Osteoblast (primary cell): ENCODE results near the gene GOLGA1. TPM values are rescaled to one million over a fixed set of nuclear protein-coding genes. Genes with fewer than 3 reads are reported as not detected.
A peak's percentile ranks its signal among the peaks of the same experiment; 100 is the strongest.
"Not testable (repeated sequence)": the region's sequence is repeated elsewhere in the genome, so short reads cannot be mapped to it uniquely, and the experiment has no call there.

ENCODE experiments used
- DNase-seq: peaks from one replicate; pipeline ENCODE4 v3.0.0; 2011; ENCODE audit warnings: low spot score, mixed read lengths; ENCODE audit not compliant: insufficient read length; ENCODE audit errors: missing footprints
- H2AFZ ChIP-seq: 2 replicates; pipeline ENCODE4 v1.6.0; 2011; ENCODE audit warnings: mild to moderate bottlenecking, low read length
- H3K27ac ChIP-seq: 2 replicates; pipeline ENCODE4 v1.5.1; 2011; ENCODE audit warnings: mild to moderate bottlenecking, low read depth, low read length, moderate library complexity
- H3K27me3 ChIP-seq: 2 replicates; pipeline ENCODE4 v1.6.0; 2012; ENCODE audit warnings: mild to moderate bottlenecking, control low read depth, inconsistent platforms, low read length, moderate library complexity; ENCODE audit not compliant: insufficient read depth
- H3K36me3 ChIP-seq: 2 replicates; pipeline ENCODE4 v1.5.1; 2011; ENCODE audit warnings: mild to moderate bottlenecking, low read length, control low read depth, moderate library complexity; ENCODE audit not compliant: insufficient read depth
- H3K4me1 ChIP-seq: 2 replicates; pipeline ENCODE4 v1.5.1; 2011; ENCODE audit warnings: mild to moderate bottlenecking, low read length, control low read depth, moderate library complexity; ENCODE audit not compliant: insufficient read depth
- H3K4me2 ChIP-seq: 2 replicates; pipeline ENCODE4 v1.6.0; 2011; ENCODE audit warnings: mild to moderate bottlenecking, low read length; ENCODE audit not compliant: insufficient read depth
- H3K4me3 ChIP-seq: fragments of 200-600 bp; sonication (generic); 3 replicates; pipeline ENCODE4 v1.5.1; 2012; ENCODE audit warnings: mild to moderate bottlenecking, low read length, inconsistent platforms; ENCODE audit not compliant: insufficient read depth
- H3K79me2 ChIP-seq: 2 replicates; pipeline ENCODE4 v1.6.0; 2012; ENCODE audit warnings: mild to moderate bottlenecking, low read length, control low read depth, inconsistent platforms; ENCODE audit not compliant: insufficient read depth
- H3K9me3 ChIP-seq: 2 replicates; pipeline ENCODE4 v1.5.1; 2011; ENCODE audit warnings: low read depth, low read length, control low read depth
- H4K20me1 ChIP-seq: 2 replicates; pipeline ENCODE4 v1.6.0; 2012; ENCODE audit warnings: mild to moderate bottlenecking, low read length, control low read depth; ENCODE audit not compliant: insufficient read depth
- CTCF ChIP-seq: IDR thresholded peaks from 2 replicates; pipeline ENCODE4 v1.5.1; 2011; ENCODE audit warnings: mild to moderate bottlenecking, low read depth, low read length, moderate library complexity; ENCODE audit errors: extremely low read depth
- total RNA-seq: library from RNA; depleted of rRNA; stranded (reverse); fragments of >200 nt; gene quantifications from 2 replicates; pipeline ENCODE4 v1.2.3, GENCODE V29; 2012

GOLGA1 gene
- total RNA-seq, 1 donor = 13.4 TPM

GRCh38 chr9:124843456-124844034 lies 97.3 kb downstream of the GOLGA1 start:
- Histone ChIP-seq H4K20me1 (no peaks in the 10 kb centered on the region), H3K36me3 (no peaks in the 10 kb centered on the region), H3K4me3 (no peak overlapping the region), H3K79me2 (no peaks in the 10 kb centered on the region), H3K27ac (peak overlapping the region; percentile 41), H3K27me3 (no peaks in the 10 kb centered on the region), H3K4me2 (peak overlapping the region; percentile 51), H2AFZ (peak overlapping the region; percentile 56), H3K4me1 (peaks cover 6% of the 10 kb centered on the region), H3K9me3 (no peaks in the 10 kb centered on the region)
- peak; percentile 96 for DNase-seq
- no peak for TF ChIP-seq CTCF

- no peaks in the 10 kb centered on the region for H3K79me2 ChIP-seq
- H3K27me3 ChIP-seq = no peaks in the 10 kb centered on the region
- no peaks in the 10 kb centered on the region for H4K20me1 ChIP-seq
- no peak overlapping the region for H3K4me3 ChIP-seq
- no peak overlapping the region for H2AFZ ChIP-seq
- no peak overlapping the region for H3K4me2 ChIP-seq
- no peak overlapping the region for H3K27ac ChIP-seq
- no peak for TF ChIP-seq CTCF
- no peaks in the 10 kb centered on the region for H3K36me3 ChIP-seq
- no peak for DNase-seq
- peaks cover 6% of the 10 kb centered on the region for H3K4me1 ChIP-seq
- no peaks in the 10 kb centered on the region for H3K9me3 ChIP-seq
Measured at GRCh38 chr9:124841075-124841821, 99.6 kb downstream of the GOLGA1 start.

- Histone ChIP-seq H3K4me3 (no peak overlapping the region), H2AFZ (no peak overlapping the region), H3K9me3 (no peaks in the 10 kb centered on the region), H4K20me1 (no peaks in the 10 kb centered on the region), H3K4me1 (peaks cover 8% of the 10 kb centered on the region), H3K79me2 (no peaks in the 10 kb centered on the region), H3K36me3 (no peaks in the 10 kb centered on the region), H3K27me3 (no peaks in the 10 kb centered on the region), H3K4me2 (no peak overlapping the region), H3K27ac (no peak overlapping the region)
- DNase-seq = no peak
- peak; percentile 48 for TF ChIP-seq CTCF
Measured at GRCh38 chr9:124840300-124840833, 100.5 kb downstream of the GOLGA1 start.

GRCh38 chr9:124839612-124840299 lies 101.1 kb downstream of the GOLGA1 start:
- H3K36me3 ChIP-seq = no peaks in the 10 kb centered on the region
- H3K27me3 ChIP-seq = no peaks in the 10 kb centered on the region
- H3K4me2 ChIP-seq = no peak overlapping the region
- peaks cover 13% of the 10 kb centered on the region for H3K4me1 ChIP-seq
- no peak overlapping the region for H3K27ac ChIP-seq
- DNase-seq = peak; percentile 92
- H3K4me3 ChIP-seq = no peak overlapping the region
- peak; percentile 56 for TF ChIP-seq CTCF
- no peaks in the 10 kb centered on the region for H3K9me3 ChIP-seq
- H2AFZ ChIP-seq = no peak overlapping the region
- H4K20me1 ChIP-seq = peaks cover 2% of the 10 kb centered on the region
- H3K79me2 ChIP-seq = no peaks in the 10 kb centered on the region

GRCh38 chr9:124838567-124839275 lies 102.2 kb downstream of the GOLGA1 start:
- not testable (repeated sequence) for H3K79me2 ChIP-seq, H3K27me3 ChIP-seq, H3K9me3 ChIP-seq, H3K4me2 ChIP-seq, H3K27ac ChIP-seq, H3K36me3 ChIP-seq, H3K4me3 ChIP-seq, DNase-seq, H2AFZ ChIP-seq, H4K20me1 ChIP-seq
- H3K4me1 ChIP-seq = peaks cover 18% of the 10 kb centered on the region
